ENCODE results near the gene IRF8.

The IRF8 gene

GRCh38 chr16:85969159-85969558 lies 70.2 kb downstream of the IRF8 start:
- Histone ChIP-seq H4K20me1 (ENCODE audit: control insufficient read depth, insufficient read depth, low read depth, low read length) (no peaks in the 10 kb centered on the region), H3K4me2 (ENCODE audit: low read length) (peak overlapping the region; percentile 5; the same call in 1 of the 2 replicates), H3K27ac (ENCODE audit: low read depth, low read length) (no peak overlapping the region), H3K27me3 (ENCODE audit: control insufficient read depth, low read length) (peaks cover 27% of the 10 kb centered on the region), H3K9me2 (replicated peaks; ENCODE audit: control insufficient read depth, low read length) (no peaks in the 10 kb centered on the region), H3K36me3 (ENCODE audit: control insufficient read depth, low read length) (no peaks in the 10 kb centered on the region), H3F3A (ENCODE audit: control insufficient read depth, insufficient read depth) (0 out of 2 replicates have a peak, but pooled peaks cover 3% of the 10 kb centered on the region), H3K79me2 (ENCODE audit: control insufficient read depth, low read length) (no peaks in the 10 kb centered on the region), H3K4me3 (ENCODE audit: low read length) (no peak overlapping the region), H3K4me1 (ENCODE audit: control insufficient read depth, low read length) (peaks cover 45% of the 10 kb centered on the region), H3K9me3 (ENCODE audit: control insufficient read depth, insufficient read depth, low read length) (peaks cover 5% of the 10 kb centered on the region)
- TF ChIP-seq CTCF (IDR thresholded peaks at IDR 0.05; ENCODE audit: low read depth, low read length, poor library complexity, severe bottlenecking) = no peak
- TF ChIP-seq EZH2phosphoT487 (IDR thresholded peaks at IDR 0.05; ENCODE audit: borderline replicate concordance, low read length) = no peak

- Histone ChIP-seq H3K27ac (ENCODE audit: low read depth, low read length) (no peak overlapping the region), H3K4me1 (ENCODE audit: control insufficient read depth, low read length) (peaks cover 41% of the 10 kb centered on the region), H3K36me3 (ENCODE audit: control insufficient read depth, low read length) (no peaks in the 10 kb centered on the region), H3F3A (ENCODE audit: control insufficient read depth, insufficient read depth) (0 out of 2 replicates have a peak, but pooled peaks cover 3% of the 10 kb centered on the region), H3K4me3 (ENCODE audit: low read length) (no peak overlapping the region), H3K4me2 (ENCODE audit: low read length) (0 out of 2 replicates have a peak overlapping the region, but pooled peaks have one; percentile 5), H4K20me1 (ENCODE audit: control insufficient read depth, insufficient read depth, low read depth, low read length) (no peaks in the 10 kb centered on the region), H3K9me2 (replicated peaks; ENCODE audit: control insufficient read depth, low read length) (no peaks in the 10 kb centered on the region), H3K79me2 (ENCODE audit: control insufficient read depth, low read length) (no peaks in the 10 kb centered on the region), H3K27me3 (ENCODE audit: control insufficient read depth, low read length) (peaks cover 27% of the 10 kb centered on the region), H3K9me3 (ENCODE audit: control insufficient read depth, insufficient read depth, low read length) (peaks cover 10% of the 10 kb centered on the region)
- no peak for TF ChIP-seq CTCF (IDR thresholded peaks at IDR 0.05; ENCODE audit: low read depth, low read length, poor library complexity, severe bottlenecking)
- TF ChIP-seq EZH2phosphoT487 (IDR thresholded peaks at IDR 0.05; ENCODE audit: borderline replicate concordance, low read length) = no peak
Observed at GRCh38 chr16:85969591-85969990, 70.6 kb downstream of the IRF8 start.

- Histone ChIP-seq H4K20me1 (ENCODE audit: control insufficient read depth, insufficient read depth, low read depth, low read length) (no peaks in the 10 kb centered on the region), H3K4me3 (ENCODE audit: low read length) (no peak overlapping the region), H3K4me2 (ENCODE audit: low read length) (no peak overlapping the region), H3F3A (ENCODE audit: control insufficient read depth, insufficient read depth) (0 out of 2 replicates have a peak, but pooled peaks cover 3% of the 10 kb centered on the region), H3K27ac (ENCODE audit: low read depth, low read length) (no peak overlapping the region), H3K9me2 (replicated peaks; ENCODE audit: control insufficient read depth, low read length) (no peaks in the 10 kb centered on the region), H3K79me2 (ENCODE audit: control insufficient read depth, low read length) (no peaks in the 10 kb centered on the region), H3K27me3 (ENCODE audit: control insufficient read depth, low read length) (peaks cover 27% of the 10 kb centered on the region), H3K36me3 (ENCODE audit: control insufficient read depth, low read length) (no peaks in the 10 kb centered on the region), H3K4me1 (ENCODE audit: control insufficient read depth, low read length) (peaks cover 35% of the 10 kb centered on the region), H3K9me3 (ENCODE audit: control insufficient read depth, insufficient read depth, low read length) (peaks cover 13% of the 10 kb centered on the region)
- TF ChIP-seq CTCF (IDR thresholded peaks at IDR 0.05; ENCODE audit: low read depth, low read length, poor library complexity, severe bottlenecking) (no peak), EZH2phosphoT487 (IDR thresholded peaks at IDR 0.05; ENCODE audit: borderline replicate concordance, low read length) (no peak)
Observed at GRCh38 chr16:85970016-85970733, 71.2 kb downstream of the IRF8 start.

Measured in DOHH2 (cell line).